DMS 273 (cell line): ENCODE measurements around the gene MOSPD3.
"Not testable (repeated sequence)": the region's sequence is repeated elsewhere in the genome, so short reads cannot be mapped to it uniquely, and the experiment has no call there.

ENCODE experiments used
- DNase-seq: peaks from one replicate; lab custom pipeline; 2025; ENCODE audit not compliant: unreplicated experiment; lab: John Stamatoyannopoulos, UW

Gene MOSPD3

DNA sequence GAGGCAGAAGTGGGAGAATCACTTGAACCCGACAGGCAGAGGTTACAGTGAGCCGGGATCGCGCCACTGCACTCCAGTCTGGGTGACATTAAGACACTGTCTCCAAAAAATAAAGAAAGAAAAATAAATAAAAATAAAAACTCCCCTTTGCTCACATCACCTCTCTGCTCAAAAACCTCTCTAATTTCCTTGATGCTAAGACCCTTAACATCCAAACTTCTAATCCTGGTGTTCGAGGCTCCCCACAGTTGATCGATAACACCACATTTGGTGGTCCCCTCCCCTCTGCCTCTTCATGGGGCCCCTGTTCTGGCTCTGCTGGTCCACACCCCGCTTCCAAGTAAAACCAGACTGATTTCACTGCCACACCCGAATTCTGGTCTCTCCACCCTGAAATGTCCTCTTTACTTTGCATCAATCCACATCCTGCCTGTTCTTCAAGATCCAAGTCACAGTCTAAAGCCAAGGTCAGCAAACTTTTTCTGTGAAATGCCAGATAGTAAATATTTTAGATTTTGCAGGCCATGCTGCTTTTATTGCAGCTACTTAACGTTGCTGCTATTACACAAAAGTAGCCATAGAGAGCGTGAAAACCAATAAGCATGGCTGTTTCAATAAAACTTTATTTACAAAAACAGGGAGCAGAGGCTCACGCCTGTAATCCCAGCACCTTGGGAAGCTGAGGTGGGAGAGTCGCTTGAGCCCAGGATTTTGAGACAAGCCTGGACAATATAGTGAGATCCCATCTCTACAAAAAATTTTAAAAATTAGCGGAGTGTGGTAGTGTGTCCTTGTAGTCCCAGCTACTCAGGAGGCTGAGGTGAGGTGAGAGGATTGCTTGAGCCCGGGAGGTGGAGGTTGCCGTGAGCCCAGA, 11.8 kb downstream of the MOSPD3 start:
- no peak for DNase-seq

DNA sequence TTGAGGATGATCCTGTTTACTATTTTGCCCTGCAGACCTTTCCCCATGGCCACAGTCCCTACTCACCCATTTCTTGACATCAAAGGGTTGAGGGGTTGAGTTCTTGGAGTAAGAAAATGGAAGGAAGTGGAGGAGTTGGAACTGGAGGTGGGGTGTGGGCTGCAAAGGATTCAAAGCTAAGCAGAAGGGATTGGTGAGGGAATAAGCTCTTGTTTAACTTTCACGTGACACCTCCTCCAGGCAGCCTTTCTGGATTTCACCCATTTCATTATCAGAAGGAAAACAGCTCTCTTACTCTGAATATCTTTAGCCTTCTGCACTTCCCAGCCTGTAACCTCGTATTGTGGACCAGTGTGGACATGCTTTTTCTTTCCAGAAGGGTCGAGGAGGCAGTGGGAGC, 13.7 kb downstream of the MOSPD3 start:
- no peak for DNase-seq

DNA sequence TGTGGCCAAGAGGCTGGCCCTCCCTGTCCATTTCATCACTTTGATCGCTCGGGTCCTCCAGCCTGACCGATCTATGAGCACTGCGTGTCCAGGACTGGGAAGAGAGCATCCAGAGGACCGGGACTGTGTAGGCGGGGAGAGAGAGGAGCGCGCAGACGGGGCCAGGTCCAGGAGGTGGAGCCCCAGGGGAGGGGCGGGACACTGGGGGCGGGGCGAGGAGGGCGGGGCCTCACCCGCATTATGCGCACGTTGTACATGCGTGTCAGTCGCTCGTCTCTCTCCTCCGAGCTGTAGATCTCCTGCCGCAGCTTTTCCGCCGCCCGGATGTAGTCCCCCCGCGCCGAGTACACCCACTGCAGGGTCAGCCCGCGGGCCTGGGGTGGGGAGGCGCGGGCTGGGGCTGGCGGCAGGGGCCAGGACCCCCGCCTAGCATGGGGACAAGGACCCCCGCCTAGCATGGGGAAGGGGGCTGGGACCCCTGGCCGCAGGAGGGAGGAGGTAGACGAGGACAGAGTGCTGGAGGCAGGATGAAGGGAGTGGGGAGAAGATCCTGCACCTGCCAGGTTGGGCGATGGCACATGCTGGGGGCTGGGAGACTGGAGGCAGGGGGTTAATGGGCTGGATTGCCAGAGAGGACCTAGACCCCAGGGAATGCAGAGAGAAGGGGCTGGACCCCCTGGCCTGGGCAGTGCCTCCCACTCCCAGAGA, 14.3 kb downstream of the MOSPD3 start:
- no peak for DNase-seq

DNA sequence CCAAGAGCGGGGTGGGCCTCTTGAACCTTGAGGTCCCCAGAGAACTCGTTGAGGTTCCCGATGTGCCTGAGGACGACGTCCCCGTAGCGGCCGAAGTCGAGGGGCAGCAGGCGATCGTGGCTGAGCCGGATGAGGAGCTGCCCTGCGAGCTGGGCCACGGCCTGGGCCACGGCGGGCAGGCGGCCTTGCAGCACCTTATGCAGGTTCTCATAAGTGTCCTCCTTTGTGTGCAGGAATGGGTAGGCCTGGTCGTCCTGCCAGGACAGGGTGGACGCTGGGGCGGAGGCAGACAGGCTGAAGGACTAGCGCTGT, 14.9 kb downstream of the MOSPD3 start:
- no peak for DNase-seq

DNA sequence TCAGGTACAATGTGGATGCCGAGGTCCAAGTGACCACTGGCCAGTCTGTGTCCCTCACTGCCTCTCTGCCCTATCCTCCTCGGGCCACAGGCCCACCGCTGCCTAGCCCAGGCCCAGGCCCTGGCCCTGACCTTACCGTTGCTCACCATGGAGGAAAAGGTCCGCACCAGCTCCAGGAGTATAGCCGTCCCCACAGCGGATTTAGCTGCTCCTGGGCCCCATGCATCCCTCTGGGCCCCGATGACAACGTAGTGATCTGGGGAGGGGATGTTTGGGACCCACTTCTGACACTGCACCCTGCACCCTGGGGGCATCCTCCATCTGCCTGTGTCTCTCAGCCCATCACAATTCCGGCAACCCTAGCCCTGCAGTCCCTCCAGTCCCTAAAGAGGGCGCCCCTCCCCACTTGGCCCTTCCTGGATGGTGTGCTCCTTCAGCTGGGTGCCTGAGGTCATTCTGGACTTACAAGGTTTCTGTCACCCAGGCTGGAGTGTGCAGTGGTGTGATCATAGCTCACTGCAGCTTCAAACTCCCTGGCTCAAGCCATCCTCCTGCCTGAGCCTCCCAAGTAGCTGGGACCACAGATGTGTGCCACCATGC, 16.9 kb downstream of the MOSPD3 start:
- peak; percentile 75 for DNase-seq

DNA sequence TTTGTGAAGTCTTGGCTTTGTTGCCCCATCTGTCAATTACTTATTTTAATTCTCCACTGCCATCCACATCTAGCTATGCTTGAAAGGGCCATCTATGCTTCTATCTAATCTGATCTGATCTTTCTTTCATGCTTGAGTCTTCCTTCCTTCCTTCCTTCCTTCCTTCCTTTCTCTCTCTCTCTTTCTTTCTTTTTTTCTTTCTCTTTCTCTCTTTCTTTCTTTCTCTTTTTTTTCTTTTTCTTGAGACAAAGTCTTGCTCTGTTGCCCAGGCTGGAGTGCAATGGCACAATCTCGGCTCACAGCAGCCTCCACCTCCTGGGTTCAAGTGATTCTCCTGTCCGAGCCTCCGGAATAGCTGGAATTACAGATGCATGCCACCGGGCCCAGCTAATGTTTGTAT, 17.7 kb downstream of the MOSPD3 start:
- DNase-seq, result no peak

DNA sequence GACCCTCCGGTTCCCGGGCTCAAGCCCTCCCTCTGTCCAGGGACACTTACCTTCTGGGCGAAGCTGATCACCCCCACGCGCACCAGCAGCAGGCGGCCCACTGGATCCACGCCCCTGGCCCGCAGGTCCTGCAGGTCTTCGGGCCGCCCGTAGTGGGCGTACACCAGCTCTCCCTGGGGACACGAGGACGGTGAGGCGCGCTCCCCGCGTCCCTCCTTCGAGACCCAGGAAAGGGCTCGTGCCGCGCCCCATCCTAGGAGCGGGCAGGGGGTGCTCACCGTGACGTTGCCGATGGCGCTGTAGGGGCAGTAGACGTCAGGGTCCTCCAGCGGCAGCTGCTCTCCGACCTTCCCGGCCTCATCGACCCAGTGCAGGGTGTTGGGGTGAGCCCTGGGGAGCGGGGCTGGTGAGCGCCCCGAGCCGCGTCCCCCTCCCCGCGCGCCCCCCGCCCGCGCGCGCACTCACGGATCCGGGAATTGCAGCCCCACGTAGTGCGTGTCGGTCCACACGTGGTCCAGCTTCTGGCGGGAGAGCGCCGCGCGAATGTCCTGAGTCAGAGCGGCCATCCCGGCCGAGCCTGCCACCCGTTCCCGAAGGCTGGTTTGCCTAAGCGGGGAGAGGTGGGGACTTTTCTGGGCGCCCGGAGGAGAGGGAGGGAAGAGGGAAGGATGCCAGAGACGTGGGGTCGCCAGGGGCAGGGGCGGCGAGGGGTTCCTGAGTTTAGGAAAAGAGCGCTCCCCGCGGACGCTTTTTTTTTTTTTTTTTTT, 20.8 kb downstream of the MOSPD3 start:
- DNase-seq, result peak; percentile 74

DNA sequence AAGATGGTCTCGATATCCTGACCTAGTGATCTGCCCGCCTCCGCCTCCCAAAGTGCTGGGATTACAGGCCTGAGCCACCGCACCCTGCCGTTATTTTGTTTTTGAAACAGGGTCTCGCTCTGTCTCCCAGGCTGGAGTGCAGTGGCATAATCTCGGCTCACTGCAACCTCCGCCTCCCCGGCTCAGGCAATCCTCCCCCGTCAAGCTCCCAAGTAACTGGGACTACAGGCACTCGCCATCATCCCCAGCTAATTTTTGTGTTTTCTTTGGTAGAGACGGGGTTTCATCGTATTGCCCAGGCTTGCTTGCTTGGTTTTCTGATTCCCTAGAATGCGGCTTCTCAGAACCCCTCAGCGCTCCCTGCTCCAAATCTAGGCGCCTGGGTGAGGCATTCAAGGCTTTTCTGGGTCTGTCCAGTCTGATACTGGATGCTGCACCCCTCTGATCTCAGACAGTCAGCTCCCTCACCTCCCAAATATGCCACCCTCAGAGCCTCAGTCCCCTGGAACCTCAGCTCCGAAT, 27.7 kb downstream of the MOSPD3 start:
- DNase-seq, result no peak

DNA sequence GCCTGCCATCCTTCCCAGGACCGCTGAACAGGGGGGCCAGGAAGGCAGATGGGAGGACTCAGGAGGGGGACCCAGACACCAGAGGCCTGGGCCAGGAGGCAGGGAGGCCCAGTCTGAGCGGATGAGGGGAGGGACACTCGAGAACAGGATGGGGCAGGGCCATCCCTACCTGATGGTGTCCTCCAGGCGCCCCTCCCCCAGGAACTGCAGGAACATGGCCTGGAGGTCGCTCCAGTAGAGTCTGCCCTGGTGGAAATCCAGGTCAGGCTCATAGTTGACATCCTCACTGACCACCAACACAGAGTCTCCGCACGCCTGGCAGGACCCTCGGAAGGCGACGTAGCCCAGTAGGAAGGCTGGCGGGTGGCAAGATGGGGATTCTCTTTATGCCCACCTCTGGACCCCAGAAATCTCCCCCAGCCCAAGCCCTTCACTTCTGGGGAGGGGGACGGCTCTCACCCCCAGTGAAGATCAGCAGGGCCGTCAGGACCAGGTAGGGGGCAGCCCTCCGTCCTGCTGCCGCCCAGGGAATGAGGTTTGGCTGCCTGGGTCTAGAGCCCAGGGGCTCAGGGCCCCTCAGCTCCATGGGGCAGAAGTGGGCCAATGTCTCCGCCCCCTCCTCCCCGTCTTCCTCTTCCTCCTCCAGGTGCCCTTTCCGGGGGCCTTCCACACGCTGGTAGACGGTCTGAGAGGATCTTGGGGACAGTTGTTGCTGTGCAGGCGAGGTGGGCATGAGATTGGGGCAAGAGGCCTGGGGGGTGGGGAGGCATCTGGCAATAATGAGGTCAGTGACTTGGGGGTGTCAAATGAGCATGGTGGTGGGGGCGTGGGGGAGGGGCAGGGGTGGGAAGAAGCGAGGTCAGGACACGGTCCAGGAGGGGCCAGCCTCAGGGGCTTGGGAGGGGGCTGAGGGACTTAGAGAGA, 28.4 kb downstream of the MOSPD3 start:
- no peak for DNase-seq

DNA sequence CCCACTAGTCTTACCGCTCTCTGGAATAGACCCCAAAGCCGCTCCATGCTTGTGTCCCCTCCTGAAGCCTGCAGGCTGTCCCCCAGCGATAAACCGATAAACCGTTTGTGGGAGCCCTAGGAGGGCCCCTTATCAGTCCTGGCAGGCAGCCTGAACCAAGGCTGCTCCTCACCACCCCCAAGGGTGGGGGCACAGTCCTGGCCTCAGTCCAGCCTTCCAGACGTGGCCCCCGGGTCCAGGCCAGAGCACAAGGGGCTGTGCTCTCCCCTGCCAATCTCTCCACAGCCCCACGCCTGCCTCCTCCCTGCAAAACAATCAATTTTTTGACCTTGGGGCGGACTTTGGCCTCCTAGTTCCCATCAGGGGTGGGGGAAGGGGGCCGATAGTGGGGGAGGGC, 29.1 kb downstream of the MOSPD3 start, which contains the start of gene TFR2:
TSS of gene TFR2 (minus strand) at position 90 of the 397 bp plus-strand sequence. CDS start at position 47, 43 bp downstream.
- DNase-seq, result no peak

DNA sequence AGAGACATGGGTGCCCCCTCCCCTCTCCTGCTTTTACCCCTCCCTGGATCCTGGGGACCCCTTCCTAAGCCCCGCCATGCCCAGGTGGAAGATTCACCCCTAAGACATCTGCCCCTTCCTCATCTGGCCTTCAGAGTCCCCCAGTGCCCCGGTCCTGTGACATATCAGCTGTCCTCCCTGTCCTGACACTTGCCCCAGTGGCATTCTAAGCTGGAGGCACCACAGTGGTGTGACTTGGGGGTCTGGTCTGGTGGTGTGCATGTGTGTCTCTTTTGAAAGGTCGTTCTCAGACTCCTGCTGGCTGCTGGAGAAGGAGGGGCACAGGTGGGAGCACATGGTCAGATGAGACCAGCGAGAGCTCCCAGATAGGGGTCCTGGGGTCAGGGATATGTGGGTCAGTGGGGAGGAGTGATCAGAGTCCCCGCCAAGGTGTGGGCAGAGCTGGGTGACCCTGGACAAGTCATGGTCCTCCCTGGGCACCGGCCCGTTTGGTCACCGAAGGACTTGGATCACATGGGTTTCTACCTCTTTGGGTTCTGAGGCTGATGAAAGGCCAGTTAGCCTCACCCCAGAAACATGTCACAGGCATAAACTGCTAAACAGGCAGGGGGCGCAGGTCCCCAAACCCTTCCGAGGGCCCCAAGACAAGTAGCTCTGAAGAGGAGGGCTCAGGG, 29.7 kb downstream of the MOSPD3 start:
- DNase-seq, result no peak

DNA sequence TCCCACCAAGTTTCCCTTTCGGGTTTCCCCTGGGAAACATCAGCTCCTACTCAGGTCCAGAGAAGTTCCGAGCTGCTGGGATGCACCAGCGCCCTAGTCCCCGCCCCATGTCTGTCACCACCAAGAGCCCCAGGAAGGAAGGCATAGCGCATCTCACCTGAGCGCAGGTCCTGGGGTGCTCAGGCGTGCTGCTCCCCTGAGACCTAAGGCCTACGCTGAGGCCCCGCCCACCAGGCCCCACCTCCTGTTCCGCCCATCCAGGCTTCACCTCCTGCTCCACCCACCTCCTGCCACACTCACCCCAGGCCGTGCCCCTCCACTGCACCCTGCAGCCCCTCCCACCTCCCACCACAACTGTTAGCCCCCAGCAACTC, 30.2 kb downstream of the MOSPD3 start:
- DNase-seq, result no peak

DNA sequence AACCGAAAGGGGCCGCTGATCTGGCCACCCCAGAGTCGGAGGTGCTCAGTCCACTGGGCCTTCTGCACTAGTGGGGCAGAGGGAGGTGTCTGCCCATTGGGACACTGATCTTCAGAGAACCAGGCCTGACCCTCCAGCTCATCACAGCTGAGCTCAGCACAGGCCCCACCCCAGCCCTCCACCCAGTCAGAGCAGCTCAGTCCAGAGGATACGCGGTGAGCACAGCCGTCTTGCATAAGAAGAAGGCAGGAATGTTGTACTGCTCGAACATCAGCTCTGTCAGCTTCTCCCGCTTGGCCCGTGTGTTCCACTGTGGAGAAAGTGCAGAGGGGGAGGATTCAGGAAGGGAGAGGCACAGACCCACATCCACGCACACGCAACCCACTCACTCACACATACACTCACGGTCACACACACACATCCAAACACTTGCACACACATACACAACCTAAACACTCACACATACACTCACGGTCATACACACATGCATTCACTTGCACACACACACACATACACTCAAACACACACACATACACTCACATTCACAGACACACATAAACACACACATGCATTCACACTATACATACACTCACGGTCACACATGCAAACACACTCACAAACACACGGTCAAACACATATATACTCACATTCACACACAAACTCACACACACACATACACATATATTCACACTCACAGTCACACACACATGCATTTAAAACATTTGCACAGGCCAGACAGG, 37.7 kb downstream of the MOSPD3 start:
- DNase-seq, result no peak

DNA sequence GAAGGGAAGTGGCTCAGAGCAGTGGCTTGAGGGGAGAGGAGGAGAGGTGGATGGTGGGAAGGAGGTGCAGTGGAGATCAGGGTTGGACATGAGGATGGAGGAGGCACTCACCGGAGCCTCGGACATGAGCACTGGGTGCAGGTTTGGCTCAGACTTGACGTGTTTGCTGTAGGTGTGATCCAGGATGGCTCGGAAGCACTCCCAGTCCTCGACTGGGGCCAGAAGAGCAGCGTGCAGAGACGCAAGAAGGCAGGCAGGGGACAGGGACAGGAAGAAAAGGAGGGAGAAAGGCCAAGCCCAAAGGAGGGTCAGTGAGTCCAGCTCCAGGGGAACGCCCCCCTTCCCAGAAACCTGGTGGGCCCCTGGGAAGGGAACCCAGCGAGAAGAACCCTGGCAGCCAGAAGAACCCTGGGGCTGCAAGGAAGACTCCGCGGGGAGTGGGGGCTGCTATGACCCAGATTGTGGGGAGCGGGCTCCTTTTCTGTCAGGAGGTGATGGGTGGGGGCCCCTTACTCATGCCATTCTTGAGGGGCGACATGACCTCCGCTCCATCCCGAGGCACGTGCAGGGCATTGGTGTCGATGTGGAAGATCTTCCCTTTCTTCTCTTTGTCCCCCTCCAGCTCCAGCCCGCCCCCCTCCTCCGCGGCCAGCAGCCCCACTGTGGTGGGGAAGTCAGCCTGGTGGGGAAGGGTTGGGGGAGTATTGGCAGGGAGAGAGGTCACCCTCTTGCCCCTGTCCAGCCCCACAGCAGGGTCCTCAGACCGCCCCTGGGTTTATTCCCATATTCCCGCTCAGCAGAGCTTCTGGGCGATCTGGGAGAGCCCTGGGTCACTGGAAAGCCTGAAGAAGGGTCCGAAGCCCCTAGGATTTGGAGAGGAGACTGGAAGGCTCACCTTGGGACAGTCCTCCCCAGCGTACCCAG, 42.8 kb downstream of the MOSPD3 start:
- DNase-seq, result no peak

DNA sequence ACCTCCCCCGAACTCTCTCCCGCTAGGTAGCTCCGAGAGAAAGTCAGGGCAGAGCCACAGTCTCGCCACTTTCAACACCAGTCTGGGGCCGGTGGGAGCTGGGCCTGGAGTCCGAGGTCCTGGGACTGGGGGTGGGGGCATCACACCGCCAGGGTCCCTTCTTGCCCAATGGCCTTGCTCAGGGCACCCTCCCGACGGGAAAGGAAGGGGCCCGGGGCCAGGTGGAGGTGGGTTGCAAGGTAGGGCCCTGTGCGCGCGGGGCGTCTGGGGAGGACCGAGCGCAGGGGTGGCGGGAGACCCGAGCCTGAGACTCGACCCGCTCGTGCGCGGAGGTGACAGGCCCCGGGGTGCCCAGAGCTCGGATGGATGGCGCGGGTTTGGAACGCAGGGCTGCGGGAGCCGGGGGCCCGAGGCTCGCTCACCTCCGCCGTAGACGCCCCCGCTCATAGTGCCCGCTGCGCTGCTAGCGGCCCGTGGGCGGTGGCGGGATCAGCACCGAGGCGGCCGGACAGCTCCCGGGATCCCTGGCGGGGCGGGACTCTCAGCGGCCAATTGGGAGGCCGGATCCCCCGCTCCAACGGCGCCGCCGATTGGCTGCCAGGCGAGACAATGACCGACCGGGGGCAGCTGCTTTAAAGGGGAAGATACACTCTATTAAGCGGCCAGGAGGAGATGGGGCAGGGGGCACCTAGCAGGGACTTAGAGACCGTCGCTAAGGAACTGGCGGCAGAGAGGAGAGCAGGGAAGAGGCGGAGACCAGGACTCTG, 43.8 kb downstream of the MOSPD3 start, which contains the start of gene ACTL6B:
TSS of gene ACTL6B (minus strand) at position 541 of the 767 bp plus-strand sequence. CDS start at position 447, 94 bp downstream.
- peak; percentile 90 for DNase-seq

DNA sequence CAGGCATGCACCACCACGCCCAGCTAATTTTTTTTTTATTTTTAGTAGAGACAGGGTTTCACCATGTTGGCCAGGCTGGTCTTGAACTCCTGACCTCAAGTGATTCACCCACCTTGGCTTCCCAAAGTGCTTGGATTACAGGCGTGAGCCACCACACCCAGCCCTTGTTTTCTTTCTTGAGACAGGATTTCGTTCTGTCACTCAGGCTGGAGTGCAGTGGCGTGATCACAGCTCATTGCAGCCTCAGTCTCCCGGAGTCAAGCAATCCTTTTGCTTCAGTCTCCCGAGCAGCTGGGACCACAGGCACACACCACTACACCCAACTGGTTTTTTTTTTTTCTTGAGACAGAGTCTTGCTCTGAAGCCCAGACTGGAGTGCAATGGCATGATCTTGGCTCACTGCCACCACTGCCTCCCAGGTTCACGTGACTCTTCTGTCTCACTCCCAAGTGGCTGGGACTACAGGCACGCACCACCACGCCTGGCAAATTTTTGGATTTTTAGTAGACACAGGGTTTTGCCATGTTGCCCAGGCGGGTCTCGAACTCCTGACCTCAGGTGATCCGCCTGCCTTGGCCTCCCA, 49.9 kb downstream of the MOSPD3 start:
- not testable (repeated sequence) for DNase-seq
